HCT116 (cell line): Measurements from ENCODE around the gene BCDIN3D. TPM values are rescaled to one million over a fixed set of nuclear protein-coding genes. Genes with fewer than 3 reads are reported as not detected.

Experiments
- ATAC-seq: fragments of 200-7000 bp; cut with Tn5 transposase; 2 replicates; pipeline ENCODE4 v1.9.1; 2020; ENCODE audit warnings: mild to moderate bottlenecking, moderate library complexity
- BruUV-seq: library from RNA; stranded (reverse); fragments of 400-500 nt; replicated peaks from 2 replicates; lab custom pipeline; 2021; lab: Mats Ljungman, UMichigan
- CTCF ChIA-PET: fragments of 300-600 bp; sonication (Branson Sonifier 250); formaldehyde crosslinking; loops from one replicate; lab custom pipeline; 2021; ENCODE audit warnings: antibody characterized with exemption; lab: Charles Lee
- POLR2A ChIA-PET: fragments of 300-600, 350-600 bp; sonication (Branson Sonifier 250); formaldehyde crosslinking; loops from one replicate; lab custom pipeline; 2021; ENCODE audit warnings: antibody characterized with exemption; lab: Charles Lee
- RAD21 ChIA-PET, 2 experiments: fragments of 300-600 bp; sonication (Branson Sonifier 250); formaldehyde crosslinking; loops; one replicate each; lab custom pipeline; 2023; ENCODE audit warnings: low total read pairs in 2 of 2; ENCODE audit not compliant: uncharacterized antibody in 2 of 2, unreplicated experiment in 2 of 2, low non-redundant PET in 1 of 2; lab: Charles Lee
- DNase-seq: peaks from one replicate; pipeline ENCODE4 v3.0.0-alpha.2; 2010; ENCODE audit warnings: low read depth, low spot score
- H2AFZ ChIP-seq: fragments of 200-600 bp; shearing (Covaris generic), sonication (generic); 2 replicates; pipeline ENCODE4 v1.6.1; 2017; ENCODE audit warnings: low read depth, mixed run types, mixed read lengths, antibody characterized with exemption, low read length; ENCODE audit not compliant: poor library complexity, severe bottlenecking
- H3K27ac ChIP-seq: 2 replicates; pipeline ENCODE4 v1.5.1; 2012; ENCODE audit warnings: low read depth, low read length
- H3K27me3 ChIP-seq: fragments of 200-600 bp; sonication (generic); 2 replicates; pipeline ENCODE4 v1.6.1; 2016; ENCODE audit warnings: mixed run types, low read length, mixed read lengths; ENCODE audit not compliant: insufficient read depth
- H3K36me3 ChIP-seq, 2 experiments: fragments of 200-500 bp in 1 of 2; fragments of 200-600 bp in 1 of 2; sonication (Bioruptor generic) in 1 of 2; sonication (generic) in 1 of 2; 2 replicates each; pipeline versions ENCODE4 v1.5.1 to v1.6.1; 2014 to 2016; ENCODE audit warnings: low read length in 2 of 2, inconsistent platforms in 1 of 2, mixed read lengths in 1 of 2, mixed run types in 1 of 2; ENCODE audit not compliant: insufficient read depth in 2 of 2, control insufficient read depth in 1 of 2
- H3K4me1 ChIP-seq, 2 experiments: fragments of 200-600 bp in 1 of 2; sonication (generic) in 1 of 2; 2 replicates each; pipeline versions ENCODE4 v1.5.1 to v1.6.1; 2012 to 2017; ENCODE audit warnings: low read length in 2 of 2, inconsistent platforms in 1 of 2, mild to moderate bottlenecking in 1 of 2, mixed read lengths in 1 of 2, mixed run types in 1 of 2, moderate library complexity in 1 of 2; ENCODE audit not compliant: insufficient read depth in 2 of 2, control insufficient read depth in 1 of 2
- H3K4me2 ChIP-seq: fragments of 200-600 bp; sonication (generic); 2 replicates; pipeline ENCODE4 v1.6.1; 2017; ENCODE audit warnings: mixed run types, low read length, mixed read lengths
- H3K4me3 ChIP-seq, 2 experiments: fragments of 200-600 bp in 1 of 2; sonication (generic) in 1 of 2; replicated peaks in 1 of 2; 2 replicates each; pipeline ENCODE4 v1.5.1; 2011 to 2016; ENCODE audit warnings: low read length in 2 of 2, control low read depth in 1 of 2, low read depth in 1 of 2, mild to moderate bottlenecking in 1 of 2, mixed read lengths in 1 of 2, mixed run types in 1 of 2
- H3K79me2 ChIP-seq: fragments of 200-600 bp; sonication (generic); 2 replicates; pipeline ENCODE4 v1.6.1; 2017; ENCODE audit warnings: mild to moderate bottlenecking, mixed run types, low read length, moderate library complexity, mixed read lengths; ENCODE audit not compliant: insufficient read depth
- H3K9ac ChIP-seq: fragments of 200-600 bp; sonication (generic); 2 replicates; pipeline ENCODE4 v1.6.1; 2016; ENCODE audit warnings: low read length, mixed read lengths
- H3K9me2 ChIP-seq: fragments of 200-600 bp; sonication (generic), shearing (Covaris generic); 2 replicates; pipeline ENCODE4 v1.6.1; 2017; ENCODE audit warnings: mixed run types, mild to moderate bottlenecking, moderate library complexity; ENCODE audit not compliant: insufficient read depth
- H3K9me3 ChIP-seq, 2 experiments: fragments of 200-500 bp in 1 of 2; fragments of 200-600 bp in 1 of 2; sonication (Bioruptor generic) in 1 of 2; sonication (generic) in 1 of 2; 2 replicates each; pipeline ENCODE4 v1.6.1; 2014 to 2017; ENCODE audit warnings: low read length in 2 of 2, mixed read lengths in 2 of 2, inconsistent platforms in 1 of 2, low read depth in 1 of 2, mild to moderate bottlenecking in 1 of 2, mixed run types in 1 of 2, moderate library complexity in 1 of 2; ENCODE audit not compliant: control insufficient read depth in 1 of 2, insufficient read depth in 1 of 2
- H4K20me1 ChIP-seq: fragments of 200-600 bp; sonication (generic), shearing (Covaris generic); 2 replicates; pipeline ENCODE4 v1.6.1; 2017; ENCODE audit warnings: mixed run types, mild to moderate bottlenecking, moderate library complexity; ENCODE audit not compliant: insufficient read depth
- ATF3 ChIP-seq: IDR thresholded peaks from 2 replicates; pipeline ENCODE4 v1.6.1; 2012
- CEBPB ChIP-seq: IDR thresholded peaks from 2 replicates; pipeline ENCODE4 v1.6.1; 2012; ENCODE audit warnings: low read depth
- CTCF ChIP-seq, 3 experiments: fragments of 200-600 bp in 1 of 3; sonication (generic) in 1 of 3; IDR thresholded peaks in 2 of 3; conservative IDR thresholded peaks in 1 of 3; 2 replicates each; pipeline ENCODE4 v1.5.1; 2012 to 2017; ENCODE audit warnings: low read depth in 2 of 3, low read length in 2 of 3, antibody characterized with exemption in 1 of 3, borderline replicate concordance in 1 of 3, control low read depth in 1 of 3, mild to moderate bottlenecking in 1 of 3, mixed read lengths in 1 of 3, mixed run types in 1 of 3, moderate library complexity in 1 of 3; ENCODE audit not compliant: insufficient read depth in 1 of 3
- ELF1 ChIP-seq: IDR thresholded peaks from 2 replicates; pipeline ENCODE4 v1.6.1; 2012; ENCODE audit warnings: low read depth, borderline replicate concordance
- EZH2 ChIP-seq: fragments of 200-600 bp; sonication (generic); IDR thresholded peaks from 2 replicates; pipeline ENCODE4 v1.6.1; 2017; ENCODE audit warnings: antibody characterized with exemption, mixed run types
- EZH2phosphoT487 ChIP-seq: fragments of 200-600 bp; IDR thresholded peaks from 2 replicates; pipeline ENCODE4 v1.6.1; 2018; ENCODE audit warnings: antibody characterized with exemption, borderline replicate concordance
- JUND ChIP-seq: IDR thresholded peaks from 2 replicates; pipeline ENCODE4 v1.6.1; 2012
- POLR2A ChIP-seq: IDR thresholded peaks from 2 replicates; pipeline ENCODE4 v1.7.0; 2011; ENCODE audit warnings: borderline replicate concordance; ENCODE audit not compliant: insufficient read depth, insufficient read length; ENCODE audit errors: extremely low read depth
- POLR2AphosphoS5 ChIP-seq: IDR thresholded peaks from 2 replicates; pipeline ENCODE4 v1.6.1; 2011; ENCODE audit warnings: mild to moderate bottlenecking, low read depth, low read length, moderate library complexity
- REST ChIP-seq: IDR thresholded peaks from 2 replicates; pipeline ENCODE4 v1.6.1; 2012; ENCODE audit warnings: low read depth
- SRF ChIP-seq: IDR thresholded peaks from 2 replicates; pipeline ENCODE4 v1.6.1; 2012; ENCODE audit warnings: low read depth
- YY1 ChIP-seq: IDR thresholded peaks from 2 replicates; pipeline ENCODE4 v1.6.1; 2011; ENCODE audit warnings: low read length, low read depth, moderate library complexity, mild to moderate bottlenecking; ENCODE audit not compliant: insufficient replicate concordance; ENCODE audit errors: extremely low read depth
- ZFX ChIP-seq: fragments of 450-650 bp; IDR thresholded peaks from 2 replicates; pipeline ENCODE4 v1.6.1; 2017
- intact Hi-C: fragments of 100-400 bp; cut with micrococcal nuclease; formaldehyde crosslinking; loops from 2 replicates; pipeline ENCODE4 v1.10.0; 2022
- total RNA-seq: library from RNA; stranded (reverse); gene quantifications from one replicate; pipeline ENCODE4 v1.2.1, GENCODE V29; 2021; ENCODE audit not compliant: unreplicated experiment

The BCDIN3D gene
- total RNA-seq, 1 experiment from 2014 or later = 5.7 TPM

- TF ChIP-seq CEBPB = no peak
- TF ChIP-seq EZH2phosphoT487 = no peak
- no peak for TF ChIP-seq ZFX
- TF ChIP-seq JUND = no peak
Observed at GRCh38 chr12:49865782-49866135, 22.9 kb upstream of the BCDIN3D start.

GRCh38 chr12:49865109-49865781 lies 22.3 kb upstream of the BCDIN3D start:
- intact Hi-C loops = loop anchor here (5.0 kb wide), 2 partner anchors 102 to 192 kb away; partner anchors contain the start of gene ASIC1
- no peaks in the 10 kb centered on the region for H3K36me3 ChIP-seq
- H3K79me2 ChIP-seq = no peaks in the 10 kb centered on the region
- ChIA-PET POLR2A (no interaction called here), RAD21 (interaction anchor here in 1 of 2 experiments (1.2 kb wide), 1 partner anchor 80 kb away, joined by 4 read pairs; no protein-coding TSS in a partner anchor), CTCF (interaction anchor here (1.7 to 3.3 kb wide), 5 partner anchors 17 to 311 kb away, joined by 5 to 26 read pairs (median 7); no protein-coding TSS in a partner anchor)
- H3K4me1 ChIP-seq = peaks cover 0 to 11% of the 10 kb centered on the region in 2 experiments; a peak in 1 of 4 replicates
- H3K4me2 ChIP-seq = no peak overlapping the region
- BruUV-seq = no TSS peak
- no peaks in the 10 kb centered on the region for H3K9me2 ChIP-seq
- TF ChIP-seq EZH2phosphoT487 = no peak
- TF ChIP-seq POLR2A = no peak
- no peak for TF ChIP-seq ELF1
- TF ChIP-seq SRF = no peak
- no peak for TF ChIP-seq POLR2AphosphoS5
- no peak for TF ChIP-seq YY1
- no peak for TF ChIP-seq REST
- TF ChIP-seq EZH2 = no peak
- TF ChIP-seq CEBPB = no peak
- no peak for TF ChIP-seq ATF3
- TF ChIP-seq CTCF (IDR thresholded peaks at IDR 0.05 in 2 of 3, conservative IDR thresholded peaks at IDR 0.05 in 1 of 3; ENCODE audit: borderline replicate concordance in 1 of 3, insufficient read depth in 1 of 3, low read depth in 2 of 3, low read length in 2 of 3) = no peak
- H3K9ac ChIP-seq = no peak overlapping the region
- no peaks in the 10 kb centered on the region for H3K9me3 ChIP-seq
- H2AFZ ChIP-seq = no peak overlapping the region
- ATAC-seq = no peak
- H3K27me3 ChIP-seq = no peaks in the 10 kb centered on the region
- no peak overlapping the region for H3K4me3 ChIP-seq
- no peak overlapping the region for H3K27ac ChIP-seq
- no peaks in the 10 kb centered on the region for H4K20me1 ChIP-seq
- DNase-seq = no peak

More at GRCh38 chr12:49865782-49866135, 22.9 kb upstream of the BCDIN3D start:
- Histone ChIP-seq H3K9me2 (no peaks in the 10 kb centered on the region), H3K36me3 (no peaks in the 10 kb centered on the region), H3K27ac (no peak overlapping the region), H3K4me2 (no peak overlapping the region), H3K4me1 (peaks cover 0 to 11% of the 10 kb centered on the region in 2 experiments; a peak in 1 of 4 replicates), H3K9ac (no peak overlapping the region), H3K79me2 (no peaks in the 10 kb centered on the region), H4K20me1 (no peaks in the 10 kb centered on the region), H3K4me3 (no peak overlapping the region), H3K9me3 (no peaks in the 10 kb centered on the region), H3K27me3 (no peaks in the 10 kb centered on the region), H2AFZ (no peak overlapping the region)
- intact Hi-C loops = loop anchor here (5.0 kb wide), 2 partner anchors 102 to 192 kb away; partner anchors contain the start of gene ASIC1
- no TSS peak for BruUV-seq
- ChIA-PET RAD21 (interaction anchor here in 1 of 2 experiments (1.2 kb wide), 1 partner anchor 80 kb away, joined by 4 read pairs; no protein-coding TSS in a partner anchor), POLR2A (no interaction called here), CTCF (interaction anchor here (1.7 to 3.3 kb wide), 4 partner anchors 18 to 310 kb away, joined by 5 to 26 read pairs (median 10); no protein-coding TSS in a partner anchor)
- DNase-seq (no peak), ATAC-seq (no peak)
